GM19397 (cell line): Measurements from ENCODE around the gene MARK1.

Source experiments
- ATAC-seq: cut with Tn5 transposase; IDR thresholded peaks from one replicate; pipeline ENCODE4 v1.9.1; 2021; ENCODE audit warnings: mild to moderate bottlenecking, moderate library complexity; ENCODE audit not compliant: unreplicated experiment

Gene MARK1

DNA sequence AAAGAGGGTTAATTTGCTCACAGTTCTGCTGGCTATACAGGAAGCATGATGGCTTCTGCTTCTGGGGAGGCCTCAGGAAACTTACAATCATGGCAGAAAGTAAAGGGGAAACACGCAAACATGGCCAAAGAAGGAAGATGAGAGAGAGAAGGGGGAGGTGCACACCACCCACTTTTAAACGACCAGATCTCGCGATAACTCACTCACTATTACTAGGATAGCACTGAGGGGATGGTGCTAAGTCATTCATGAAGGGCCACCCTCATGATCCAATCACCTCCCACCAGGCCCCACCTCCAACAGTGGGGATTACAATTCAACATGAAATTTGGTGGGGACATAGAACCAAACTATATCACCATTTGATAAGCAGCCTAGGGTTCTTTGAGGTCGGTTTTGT is 159.9 kb downstream of the MARK1 start:
- ATAC-seq: no peak

GRCh38 chr1:220689666-220690065 is 161.7 kb downstream of the MARK1 start:
- ATAC-seq: no peak

- peak; percentile 98 for ATAC-seq
These were observed 162.5 kb downstream of the MARK1 start, which contains the start of gene C1orf115 for GRCh38 chr1:220690140-220691052. Gene C1orf115, plus strand, starts transcription at chr1:220690363. Its CDS starts 40 bp downstream, at chr1:220690403.

GRCh38 chr1:220691053-220691684 is 163.2 kb downstream of the MARK1 start:
- ATAC-seq: no peak

GRCh38 chr1:220692436-220693228 is 164.7 kb downstream of the MARK1 start:
- ATAC-seq: no peak

DNA sequence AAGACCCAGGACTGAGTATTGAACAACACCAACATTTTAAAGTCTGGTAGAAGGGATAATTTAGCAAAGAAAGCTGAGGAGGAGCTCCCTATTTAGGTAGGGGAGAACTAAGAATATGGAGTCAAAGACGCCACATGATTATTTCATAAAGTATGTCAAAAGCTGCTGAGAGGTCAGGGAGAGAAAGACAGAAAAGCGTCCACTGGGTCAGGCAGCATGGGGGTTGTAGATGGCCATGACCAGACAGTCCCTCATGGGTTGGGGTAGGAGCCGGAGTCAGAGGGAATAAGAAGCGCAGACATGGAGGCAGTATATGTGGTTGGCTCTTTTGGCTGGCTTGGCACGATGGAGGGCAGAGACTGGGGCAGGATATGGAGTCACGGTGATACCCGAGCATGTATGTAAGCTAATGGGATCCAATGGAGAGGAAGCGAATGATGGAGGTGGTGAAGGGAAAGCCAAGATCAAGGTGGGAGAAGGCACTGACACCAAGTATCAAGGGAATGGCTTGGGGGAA is 167.0 kb downstream of the MARK1 start:
- ATAC-seq: no peak

DNA sequence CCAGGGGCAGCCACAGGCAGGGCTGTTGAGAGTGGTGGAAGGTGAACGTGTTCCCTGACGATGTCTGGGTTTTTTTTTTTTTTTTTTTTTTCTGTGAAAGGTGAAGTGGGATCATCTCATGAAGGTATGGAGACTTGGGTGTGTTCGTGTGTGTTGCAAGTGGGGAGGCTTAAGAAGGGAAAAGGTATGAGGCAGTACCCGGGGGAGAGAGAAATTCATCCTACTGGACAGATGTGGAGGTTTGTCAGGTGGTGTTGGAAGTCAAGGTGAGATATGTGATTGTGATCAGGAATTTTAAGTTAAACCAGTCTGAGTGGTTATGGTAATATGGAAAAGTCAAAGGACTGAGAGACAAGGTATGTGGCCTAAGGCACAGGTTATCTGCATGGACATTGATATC is 167.5 kb downstream of the MARK1 start:
- ATAC-seq: no peak

DNA sequence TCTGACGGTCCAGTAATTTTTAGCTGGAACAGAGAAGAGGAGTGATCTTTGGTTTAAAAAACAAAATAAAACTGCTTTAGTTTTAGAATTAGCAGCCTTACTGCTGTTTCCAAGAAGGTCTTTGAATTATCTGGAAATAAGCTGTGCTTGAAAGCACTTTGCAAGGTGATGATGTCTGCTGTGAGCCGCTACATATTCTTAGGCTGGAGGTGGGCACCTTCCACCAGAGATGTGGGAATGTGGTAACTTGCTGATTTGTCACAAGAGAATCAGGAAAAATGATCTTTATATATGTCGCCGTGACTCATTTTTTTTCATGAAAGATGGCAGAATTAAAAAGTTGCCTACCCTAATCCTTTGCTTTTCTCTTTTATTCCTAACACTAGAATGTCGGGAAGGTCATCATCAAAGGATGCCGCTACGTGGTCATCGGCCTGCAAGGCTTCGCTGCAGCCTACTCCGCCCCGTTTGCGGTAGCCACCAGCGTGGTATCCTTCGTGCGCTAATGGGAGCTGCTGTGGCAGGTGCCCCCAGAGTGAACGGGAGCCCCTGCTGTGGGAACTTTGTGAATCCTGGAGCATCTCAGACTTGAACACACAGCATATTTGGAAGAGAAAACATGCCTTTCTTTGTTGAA is 168.4 kb downstream of the MARK1 start:
- ATAC-seq: no peak

- ATAC-seq: peak; percentile 45
These were observed 168.9 kb downstream of the MARK1 start for GRCh38 chr1:220696863-220697231.

DNA sequence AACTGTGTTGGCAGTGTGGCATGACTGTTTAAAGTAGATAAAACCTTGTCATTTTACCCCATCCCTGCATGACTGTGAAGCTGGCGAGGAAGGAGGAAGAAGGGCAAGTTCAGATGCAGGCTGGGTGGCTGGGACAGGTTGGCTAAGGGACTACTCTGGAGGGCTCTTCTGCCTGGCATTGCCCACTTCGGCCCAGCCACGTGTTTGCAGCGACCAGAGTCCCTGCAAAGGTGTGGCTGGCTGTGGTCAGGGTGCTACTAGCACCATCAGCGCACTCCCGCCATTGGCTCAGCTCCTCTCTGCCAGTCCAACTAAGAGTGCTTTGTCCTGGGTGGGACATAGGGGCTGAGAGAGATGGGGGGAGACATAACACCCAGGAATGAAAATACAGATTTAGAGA is 169.4 kb downstream of the MARK1 start:
- no peak for ATAC-seq

DNA sequence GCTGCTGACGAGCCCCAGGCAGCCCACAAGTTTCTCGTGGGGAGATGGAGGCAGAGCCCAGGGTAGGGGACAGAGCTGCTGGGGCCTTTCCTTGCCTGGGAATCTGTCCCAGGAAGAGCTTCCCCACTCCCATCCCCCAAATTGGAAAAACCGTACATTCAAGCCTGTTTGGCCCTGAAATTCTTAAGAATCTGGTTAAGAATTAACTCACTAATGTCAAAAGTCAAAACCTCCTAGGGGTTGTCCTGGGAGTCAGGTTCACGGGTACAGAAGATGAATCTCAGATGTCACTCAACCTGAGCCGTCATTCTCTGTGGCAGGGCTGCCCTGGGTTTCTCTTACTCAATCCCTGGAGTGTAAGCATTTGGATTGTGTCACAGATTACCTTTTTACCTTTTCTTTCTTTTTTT is 170.7 kb downstream of the MARK1 start:
- ATAC-seq: no peak

- ATAC-seq: no peak
These were observed 171.1 kb downstream of the MARK1 start for GRCh38 chr1:220699044-220699443.

GRCh38 chr1:220700556-220701179 is 172.7 kb downstream of the MARK1 start:
- ATAC-seq: no peak

DNA sequence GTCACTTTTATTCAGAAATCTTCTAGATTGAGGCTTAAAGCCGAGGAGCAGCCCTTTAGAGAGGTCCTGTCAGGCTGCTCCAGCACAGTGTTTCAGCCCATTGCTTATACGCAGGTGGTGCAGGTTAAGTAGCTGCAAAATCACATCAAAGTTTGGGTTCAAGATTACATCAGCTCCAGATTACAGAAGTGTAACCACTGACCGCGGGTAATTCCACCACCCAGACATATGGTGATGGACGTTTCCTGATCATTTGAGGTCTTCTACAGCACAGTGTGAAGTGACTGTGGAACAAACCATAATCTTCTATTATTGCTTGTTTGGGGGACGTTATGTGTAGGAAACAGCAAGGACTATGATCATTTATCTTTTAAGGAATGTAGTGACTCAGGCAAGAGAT is 174.0 kb downstream of the MARK1 start:
- ATAC-seq: no peak

DNA sequence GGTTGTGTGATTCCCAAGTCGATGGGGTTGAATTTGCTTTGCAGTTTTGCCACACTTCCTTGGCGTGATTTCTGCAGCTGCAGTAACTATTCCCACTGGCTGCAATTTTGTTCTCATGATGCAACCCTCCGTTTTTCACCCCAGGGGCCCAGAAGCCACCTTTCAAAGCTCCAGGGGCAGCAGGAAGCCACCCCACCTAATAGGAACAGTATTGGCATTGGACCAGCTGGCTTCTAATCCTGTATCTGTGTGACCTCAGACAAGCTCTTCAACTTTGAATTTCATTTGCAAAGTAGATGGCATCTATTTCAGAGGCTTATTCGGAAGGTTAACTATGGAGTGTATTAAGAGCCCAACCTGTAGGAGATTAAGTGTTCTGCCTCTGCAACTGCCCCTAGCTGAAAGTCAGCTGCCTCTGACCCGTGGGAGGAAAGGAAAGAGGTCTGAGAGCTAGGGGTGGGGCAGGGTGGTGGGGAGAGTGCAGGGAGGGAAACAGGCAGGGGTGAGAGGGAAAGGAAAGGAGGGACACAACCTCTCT is 174.9 kb downstream of the MARK1 start:
- ATAC-seq: no peak

DNA sequence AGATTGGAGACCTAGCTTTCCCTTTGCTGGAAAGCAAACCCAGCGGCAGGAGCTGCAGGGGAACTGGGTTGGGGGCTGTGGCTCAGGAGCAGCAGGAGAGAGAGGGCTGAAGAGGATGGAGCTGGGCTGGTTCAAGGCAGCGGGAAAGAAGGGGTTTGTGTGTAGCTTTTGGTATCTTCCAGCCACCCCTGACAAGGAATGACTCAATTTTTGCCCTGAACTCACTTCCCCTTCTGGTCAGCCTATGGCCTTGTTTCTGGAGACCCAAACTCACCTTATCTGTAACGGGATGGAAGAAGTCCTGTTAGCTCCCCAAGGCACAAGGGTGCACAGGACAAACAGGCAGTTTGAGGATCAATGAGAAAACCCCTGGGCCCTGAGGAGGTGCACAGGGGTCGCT is 175.4 kb downstream of the MARK1 start:
- ATAC-seq: no peak

- no peak for ATAC-seq
These were observed 177.8 kb downstream of the MARK1 start for GRCh38 chr1:220705782-220706181.

GRCh38 chr1:220706480-220706879 is 178.5 kb downstream of the MARK1 start:
- no peak for ATAC-seq

- ATAC-seq: no peak
These were observed 179.2 kb downstream of the MARK1 start for GRCh38 chr1:220707160-220707559.

- ATAC-seq: no peak
These were observed 180.3 kb downstream of the MARK1 start for GRCh38 chr1:220708244-220708643.
